PFSK-1 (cell line): ENCODE measurements around the gene CASQ1.

Source experiments
- FOXP2 ChIP-seq: optimal IDR thresholded peaks from 2 replicates; pipeline ENCODE3; 2011; ENCODE audit warnings: borderline replicate concordance, control low read depth, inconsistent platforms; ENCODE audit not compliant: insufficient read depth; ENCODE audit errors: extremely low read length, extremely low read depth
- POLR2AphosphoS5 ChIP-seq: IDR thresholded peaks from 2 replicates; pipeline ENCODE4 v1.6.1; 2012; ENCODE audit warnings: low read depth, mild to moderate bottlenecking, control low read depth, low read length, moderate library complexity
- SIN3A ChIP-seq: IDR thresholded peaks from 2 replicates; pipeline ENCODE4 v1.6.1; 2012; ENCODE audit warnings: mild to moderate bottlenecking, low read length, moderate library complexity, borderline replicate concordance; ENCODE audit not compliant: insufficient read depth
- TAF1 ChIP-seq: IDR thresholded peaks from 2 replicates; pipeline ENCODE4 v1.6.1; 2012; ENCODE audit warnings: low read length, control low read depth, borderline replicate concordance; ENCODE audit not compliant: insufficient read depth
- TF ChIP-seq, protein P1 (sequence below), 2 experiments: IDR thresholded peaks; 2 replicates each; pipeline versions ENCODE4 v1.6.1 to v1.8.0; 2011 to 2012; ENCODE audit warnings: low read depth in 2 of 2, low read length in 2 of 2, control low read depth in 1 of 2, inconsistent platforms in 1 of 2, mild to moderate bottlenecking in 1 of 2, moderate library complexity in 1 of 2; ENCODE audit not compliant: insufficient read depth in 1 of 2

GRCh38 chr1:160146107-160146506, 44.3 kb upstream of the CASQ1 start:
- TF ChIP-seq POLR2AphosphoS5 (no peak), TAF1 (no peak), SIN3A (no peak), FOXP2 (no peak)
- TF ChIP-seq, protein P1, sequence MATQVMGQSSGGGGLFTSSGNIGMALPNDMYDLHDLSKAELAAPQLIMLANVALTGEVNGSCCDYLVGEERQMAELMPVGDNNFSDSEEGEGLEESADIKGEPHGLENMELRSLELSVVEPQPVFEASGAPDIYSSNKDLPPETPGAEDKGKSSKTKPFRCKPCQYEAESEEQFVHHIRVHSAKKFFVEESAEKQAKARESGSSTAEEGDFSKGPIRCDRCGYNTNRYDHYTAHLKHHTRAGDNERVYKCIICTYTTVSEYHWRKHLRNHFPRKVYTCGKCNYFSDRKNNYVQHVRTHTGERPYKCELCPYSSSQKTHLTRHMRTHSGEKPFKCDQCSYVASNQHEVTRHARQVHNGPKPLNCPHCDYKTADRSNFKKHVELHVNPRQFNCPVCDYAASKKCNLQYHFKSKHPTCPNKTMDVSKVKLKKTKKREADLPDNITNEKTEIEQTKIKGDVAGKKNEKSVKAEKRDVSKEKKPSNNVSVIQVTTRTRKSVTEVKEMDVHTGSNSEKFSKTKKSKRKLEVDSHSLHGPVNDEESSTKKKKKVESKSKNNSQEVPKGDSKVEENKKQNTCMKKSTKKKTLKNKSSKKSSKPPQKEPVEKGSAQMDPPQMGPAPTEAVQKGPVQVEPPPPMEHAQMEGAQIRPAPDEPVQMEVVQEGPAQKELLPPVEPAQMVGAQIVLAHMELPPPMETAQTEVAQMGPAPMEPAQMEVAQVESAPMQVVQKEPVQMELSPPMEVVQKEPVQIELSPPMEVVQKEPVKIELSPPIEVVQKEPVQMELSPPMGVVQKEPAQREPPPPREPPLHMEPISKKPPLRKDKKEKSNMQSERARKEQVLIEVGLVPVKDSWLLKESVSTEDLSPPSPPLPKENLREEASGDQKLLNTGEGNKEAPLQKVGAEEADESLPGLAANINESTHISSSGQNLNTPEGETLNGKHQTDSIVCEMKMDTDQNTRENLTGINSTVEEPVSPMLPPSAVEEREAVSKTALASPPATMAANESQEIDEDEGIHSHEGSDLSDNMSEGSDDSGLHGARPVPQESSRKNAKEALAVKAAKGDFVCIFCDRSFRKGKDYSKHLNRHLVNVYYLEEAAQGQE (IDR thresholded peaks at IDR 0.05; ENCODE audit: insufficient read depth in 1 of 2, low read depth in 2 of 2, low read length in 2 of 2), result no peak
